ENCODE results near the gene ARL5C.

ARL5C gene

DNA sequence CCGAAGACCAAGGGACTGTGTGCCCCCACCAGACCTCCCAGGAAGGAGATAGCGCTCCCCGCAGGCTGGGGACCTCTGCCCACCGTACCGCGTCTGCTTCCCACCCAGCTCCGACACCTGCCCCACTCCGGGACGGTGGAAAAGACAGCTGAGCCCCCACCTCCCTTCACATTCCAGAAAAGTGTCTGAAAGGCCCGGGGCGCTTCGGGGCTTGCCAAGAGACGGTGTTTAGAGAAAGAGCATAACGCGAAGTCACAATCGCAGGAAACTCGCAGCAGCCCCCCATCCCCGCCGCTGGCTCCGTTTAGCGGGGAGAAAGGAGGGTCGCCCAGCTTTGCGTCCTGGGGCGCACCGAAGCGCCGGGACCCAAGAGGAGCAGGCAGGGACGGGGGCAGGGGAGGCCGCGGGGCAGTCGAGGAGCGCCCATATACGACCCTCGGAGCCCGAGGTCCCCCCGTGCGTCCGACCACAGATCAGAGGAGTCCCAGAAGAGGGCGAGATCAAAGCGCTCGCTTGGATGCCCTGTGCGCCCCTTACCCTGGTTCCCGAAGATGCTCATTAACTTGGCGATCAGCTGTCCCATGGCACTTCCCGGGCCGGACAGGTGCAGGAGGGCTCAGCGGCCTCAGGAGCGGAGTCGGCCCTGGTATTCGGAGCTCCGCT is 652 bp downstream of the ARL5C start:
- Mint-ChIP-seq H3K36me3 (no peaks in the 10 kb centered on the region), H3K4me1 (peaks cover 25% of the 10 kb centered on the region), H3K27ac (peak overlapping the region; percentile 15), H3K4me3 (peak overlapping the region; percentile 78), H3K9me3 (no peaks in the 10 kb centered on the region)
- ATAC-seq (peak; percentile 41), DNase-seq (ENCODE audit: low spot score in 2 of 2) (no peak)

DNA sequence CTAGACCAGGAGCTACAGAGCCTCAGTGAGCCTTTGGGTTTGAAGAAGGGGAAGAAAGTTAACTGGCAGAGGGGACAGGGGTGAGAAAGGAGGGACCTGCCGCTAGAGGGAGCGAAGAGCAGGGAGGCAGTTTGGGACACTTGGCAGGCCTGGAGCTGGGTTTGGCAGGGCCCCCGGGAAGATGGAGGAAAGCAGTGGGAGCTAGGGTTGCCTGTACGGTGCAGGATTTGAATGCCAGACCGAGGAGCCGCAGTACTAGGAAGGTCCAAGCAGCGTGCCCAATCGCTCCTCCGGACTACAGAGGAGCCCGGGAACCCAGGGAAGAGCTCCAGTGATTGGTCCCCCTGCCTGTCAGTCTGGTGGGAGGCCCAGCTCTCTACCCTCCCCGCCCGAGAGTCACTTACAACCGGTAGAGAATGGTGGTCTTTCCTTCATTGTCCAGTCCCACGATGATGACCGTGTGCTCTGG is 1.3 kb downstream of the ARL5C start:
- H3K4me1 Mint-ChIP-seq: peaks cover 25% of the 10 kb centered on the region
- DNase-seq (ENCODE audit: low spot score in 2 of 2): peak; percentile 69 to 87
- H3K27ac Mint-ChIP-seq: peak overlapping the region; percentile 15
- H3K36me3 Mint-ChIP-seq: no peaks in the 10 kb centered on the region
- peak; percentile 97 for ATAC-seq
- H3K9me3 Mint-ChIP-seq: no peaks in the 10 kb centered on the region
- H3K4me3 Mint-ChIP-seq: peak overlapping the region; percentile 78

GRCh38 chr17:39161962-39162361 is 4.0 kb downstream of the ARL5C start:
- DNase-seq (ENCODE audit: low spot score in 2 of 2): no peak
- no peak overlapping the region for H3K4me3 Mint-ChIP-seq
- no peaks in the 10 kb centered on the region for H3K36me3 Mint-ChIP-seq
- no peak for ATAC-seq
- H3K27ac Mint-ChIP-seq: no peak overlapping the region
- H3K4me1 Mint-ChIP-seq: peaks cover 16% of the 10 kb centered on the region
- no peaks in the 10 kb centered on the region for H3K9me3 Mint-ChIP-seq

DNA sequence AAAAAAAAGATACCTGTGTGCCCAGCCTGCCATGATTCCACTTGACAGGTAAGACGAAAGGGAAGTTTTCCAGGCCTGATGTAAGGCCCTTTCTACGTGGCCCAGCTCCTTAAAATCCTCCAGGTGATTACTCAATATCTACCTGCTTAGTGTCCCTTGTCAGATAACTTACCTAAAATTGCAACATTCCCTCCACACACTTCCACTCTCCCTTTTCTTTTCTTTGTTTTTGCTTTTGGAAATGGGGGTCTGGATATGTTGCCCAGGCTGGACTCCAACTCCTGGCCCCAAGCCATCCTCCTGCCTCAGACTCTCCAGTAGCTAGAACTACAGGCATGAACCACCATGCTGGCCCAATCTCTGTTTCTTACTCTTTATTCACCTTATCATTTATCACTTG is 7.3 kb downstream of the ARL5C start:
- DNase-seq (ENCODE audit: low spot score in 2 of 2): no peak
- no peak for ATAC-seq
- Mint-ChIP-seq H3K4me3 (no peak overlapping the region), H3K36me3 (peaks cover 25% of the 10 kb centered on the region), H3K4me1 (peaks cover 11% of the 10 kb centered on the region), H3K27ac (no peak overlapping the region), H3K9me3 (no peaks in the 10 kb centered on the region)

- DNase-seq (ENCODE audit: low spot score in 2 of 2): no peak
Observed at GRCh38 chr17:39156491-39156890, 9.5 kb downstream of the ARL5C start.

DNA sequence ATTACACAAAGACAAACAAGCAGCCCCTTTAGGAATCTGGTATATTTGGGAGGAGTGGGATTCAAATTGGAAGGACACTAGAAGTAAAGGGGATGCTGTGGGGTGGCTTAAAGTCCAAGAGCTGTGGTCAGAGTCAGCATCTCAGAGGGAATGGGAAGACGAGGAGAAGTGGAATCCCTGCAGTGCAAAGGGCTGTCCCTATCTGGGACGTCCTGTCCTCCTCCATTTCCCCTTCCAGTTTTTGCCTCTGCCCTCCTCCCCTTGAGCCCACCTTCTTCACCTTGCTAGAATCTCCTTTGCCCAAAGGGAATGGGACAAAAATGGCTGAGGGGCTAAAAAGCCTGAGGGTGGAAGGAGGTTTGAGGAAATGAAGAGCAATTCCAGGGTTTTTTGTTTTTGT is 10.3 kb downstream of the ARL5C start:
- Mint-ChIP-seq H3K36me3 (peaks cover 40% of the 10 kb centered on the region), H3K9me3 (no peaks in the 10 kb centered on the region), H3K27ac (no peak overlapping the region), H3K4me1 (peaks cover 35% of the 10 kb centered on the region), H3K4me3 (no peak overlapping the region)
- DNase-seq (ENCODE audit: low spot score in 2 of 2): no peak
- no peak for ATAC-seq

More at GRCh38 chr17:39156491-39156890, 9.5 kb downstream of the ARL5C start:
- peaks cover 32% of the 10 kb centered on the region for H3K4me1 Mint-ChIP-seq
- peaks cover 40% of the 10 kb centered on the region for H3K36me3 Mint-ChIP-seq
- H3K4me3 Mint-ChIP-seq: no peak overlapping the region
- H3K27ac Mint-ChIP-seq: no peak overlapping the region
- no peaks in the 10 kb centered on the region for H3K9me3 Mint-ChIP-seq
- ATAC-seq: no peak

DNA sequence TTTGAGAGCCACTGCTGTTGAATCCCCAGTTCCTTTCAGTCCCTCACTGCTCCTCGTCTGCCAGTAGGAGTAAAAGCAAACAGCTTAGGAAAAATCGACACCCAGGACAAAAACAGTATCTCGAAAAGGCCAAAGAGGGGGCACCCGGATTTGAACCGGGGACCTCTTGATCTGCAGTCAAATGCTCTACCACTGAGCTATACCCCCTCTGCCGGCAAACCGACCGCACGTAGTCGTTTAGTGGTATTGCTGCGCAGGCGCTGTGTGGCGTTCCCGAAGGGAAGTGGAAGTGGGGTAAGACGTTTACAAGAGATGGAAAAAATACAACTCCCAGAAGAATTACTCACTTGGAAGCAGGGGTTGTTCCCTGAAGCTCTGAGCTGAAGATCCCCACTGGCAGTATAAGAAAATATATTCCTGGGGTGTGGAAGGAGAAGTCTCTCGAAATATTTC is 12.3 kb downstream of the ARL5C start:
- H3K27ac Mint-ChIP-seq: peak overlapping the region; percentile 100
- peak; percentile 95 to 99 for DNase-seq (ENCODE audit: low spot score in 2 of 2)
- peak; percentile 76 for ATAC-seq
- peaks cover 42% of the 10 kb centered on the region for H3K4me1 Mint-ChIP-seq
- H3K9me3 Mint-ChIP-seq: no peaks in the 10 kb centered on the region
- peak overlapping the region; percentile 97 for H3K4me3 Mint-ChIP-seq
- peaks cover 40% of the 10 kb centered on the region for H3K36me3 Mint-ChIP-seq

- DNase-seq (ENCODE audit: low spot score in 2 of 2): peak in 1 of 2 donors; percentile 55
Observed at GRCh38 chr17:39151943-39152818, 13.8 kb downstream of the ARL5C start.

DNA sequence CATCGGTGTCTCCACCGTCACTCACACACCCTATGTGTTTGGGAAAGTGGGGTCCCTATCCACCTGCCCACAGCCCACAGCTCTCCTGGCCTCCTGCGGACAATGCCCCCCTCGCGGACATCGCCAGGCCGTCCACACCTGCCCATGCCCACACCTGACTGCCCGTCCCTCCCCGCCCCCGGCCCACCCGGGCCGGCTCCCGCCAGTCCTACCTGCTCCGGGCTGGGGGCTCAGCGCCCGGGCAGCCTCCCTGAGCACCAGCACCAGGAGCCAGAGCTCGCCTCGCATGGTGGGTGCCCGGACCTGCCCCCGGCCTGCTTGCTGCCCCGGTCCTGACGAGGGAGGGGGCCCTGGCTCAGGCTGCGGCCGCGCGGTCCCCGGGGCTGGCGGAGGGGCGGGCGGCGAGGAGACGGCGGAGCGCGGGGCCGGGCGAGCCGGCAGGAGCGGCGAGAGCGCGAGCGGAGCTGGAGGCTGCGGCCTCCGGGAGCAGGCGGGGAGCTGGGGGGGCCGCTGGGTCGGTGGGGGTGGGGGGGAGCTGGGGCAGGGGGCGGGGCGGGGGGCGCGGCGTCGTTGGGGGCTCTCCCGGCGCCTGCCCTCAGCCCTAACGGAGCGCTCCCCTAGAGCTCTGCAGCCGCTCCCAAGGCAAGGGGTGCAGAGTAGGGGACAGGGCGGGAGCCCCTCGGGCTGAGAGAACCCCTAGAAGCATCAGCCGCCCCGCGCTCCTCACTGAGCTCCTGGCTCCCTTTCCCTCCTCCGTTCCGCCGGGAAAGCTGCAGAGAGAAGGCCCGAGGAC is 14.6 kb downstream of the ARL5C start, which contains the start of gene PLXDC1:
Gene PLXDC1 (minus strand): TSS at position 488 of the 793 bp plus-strand sequence. CDS start 200 bp downstream, at position 288.
- ATAC-seq (no peak), DNase-seq (ENCODE audit: low spot score in 2 of 2) (peak in 1 of 2 donors; percentile 64)
- Mint-ChIP-seq H3K4me1 (peaks cover 42% of the 10 kb centered on the region), H3K36me3 (peaks cover 40% of the 10 kb centered on the region), H3K9me3 (no peaks in the 10 kb centered on the region), H3K4me3 (peak within 1 kb of the TSS; percentile 97), H3K27ac (peak within 1 kb of the TSS; percentile 100)

More at GRCh38 chr17:39151943-39152818, 13.8 kb downstream of the ARL5C start:
- ATAC-seq: no peak
- peaks cover 40% of the 10 kb centered on the region for H3K36me3 Mint-ChIP-seq
- no peaks in the 10 kb centered on the region for H3K9me3 Mint-ChIP-seq
- H3K27ac Mint-ChIP-seq: peak overlapping the region; percentile 100
- H3K4me3 Mint-ChIP-seq: peak overlapping the region; percentile 97
- H3K4me1 Mint-ChIP-seq: peaks cover 42% of the 10 kb centered on the region

- H3K9me3 Mint-ChIP-seq: no peaks in the 10 kb centered on the region
- no peak for DNase-seq (ENCODE audit: low spot score in 2 of 2)
- H3K27ac Mint-ChIP-seq: peak overlapping the region; percentile 38
- H3K36me3 Mint-ChIP-seq: peaks cover 37% of the 10 kb centered on the region
- ATAC-seq: no peak
- peaks cover 42% of the 10 kb centered on the region for H3K4me1 Mint-ChIP-seq
- H3K4me3 Mint-ChIP-seq: peak overlapping the region; percentile 97
Observed at GRCh38 chr17:39150795-39151149, 15.2 kb downstream of the ARL5C start.

DNA sequence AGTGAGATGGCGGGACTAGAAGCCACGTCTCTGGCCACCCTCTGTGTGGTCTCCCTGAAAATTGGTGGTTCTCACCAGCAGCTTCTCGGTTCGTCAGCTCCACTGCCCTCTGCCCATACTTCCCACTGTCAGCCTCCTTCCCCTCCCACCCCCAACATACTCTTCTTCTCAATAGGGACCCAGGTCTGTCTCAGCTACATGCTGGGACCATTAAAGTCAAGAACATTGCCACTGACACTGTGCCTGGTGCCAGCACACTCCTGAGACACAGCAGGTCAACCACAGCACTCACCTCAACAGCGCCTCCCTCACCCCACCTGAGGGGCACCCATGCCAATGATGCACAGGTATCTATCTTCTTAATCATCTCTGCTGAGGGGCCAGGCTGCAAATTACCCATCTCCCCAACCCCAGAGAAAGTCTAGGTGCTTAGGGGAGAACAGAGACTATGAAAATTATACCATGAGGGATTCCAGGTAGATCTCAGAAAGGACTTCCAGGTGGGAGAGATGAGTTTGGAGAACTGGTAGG is 15.8 kb downstream of the ARL5C start:
- DNase-seq (ENCODE audit: low spot score in 2 of 2) (no peak), ATAC-seq (no peak)
- Mint-ChIP-seq H3K27ac (peak overlapping the region; percentile 38), H3K4me1 (peaks cover 42% of the 10 kb centered on the region), H3K36me3 (peaks cover 31% of the 10 kb centered on the region), H3K4me3 (peak overlapping the region; percentile 97), H3K9me3 (no peaks in the 10 kb centered on the region)

- peaks cover 20% of the 10 kb centered on the region for H3K4me1 Mint-ChIP-seq
- ATAC-seq: no peak
- no peaks in the 10 kb centered on the region for H3K9me3 Mint-ChIP-seq
- H3K36me3 Mint-ChIP-seq: peaks cover 4% of the 10 kb centered on the region
- DNase-seq (ENCODE audit: low spot score in 2 of 2): no peak
- no peak overlapping the region for H3K27ac Mint-ChIP-seq
- no peak overlapping the region for H3K4me3 Mint-ChIP-seq
Observed at GRCh38 chr17:39147221-39148185, 18.5 kb downstream of the ARL5C start.

GRCh38 chr17:39146273-39146672 is 19.7 kb downstream of the ARL5C start:
- H3K27ac Mint-ChIP-seq: no peak overlapping the region
- DNase-seq (ENCODE audit: low spot score in 2 of 2) (no peak), ATAC-seq (no peak)
- H3K36me3 Mint-ChIP-seq: no peaks in the 10 kb centered on the region
- H3K4me3 Mint-ChIP-seq: no peak overlapping the region
- H3K9me3 Mint-ChIP-seq: no peaks in the 10 kb centered on the region
- peaks cover 11% of the 10 kb centered on the region for H3K4me1 Mint-ChIP-seq

DNA sequence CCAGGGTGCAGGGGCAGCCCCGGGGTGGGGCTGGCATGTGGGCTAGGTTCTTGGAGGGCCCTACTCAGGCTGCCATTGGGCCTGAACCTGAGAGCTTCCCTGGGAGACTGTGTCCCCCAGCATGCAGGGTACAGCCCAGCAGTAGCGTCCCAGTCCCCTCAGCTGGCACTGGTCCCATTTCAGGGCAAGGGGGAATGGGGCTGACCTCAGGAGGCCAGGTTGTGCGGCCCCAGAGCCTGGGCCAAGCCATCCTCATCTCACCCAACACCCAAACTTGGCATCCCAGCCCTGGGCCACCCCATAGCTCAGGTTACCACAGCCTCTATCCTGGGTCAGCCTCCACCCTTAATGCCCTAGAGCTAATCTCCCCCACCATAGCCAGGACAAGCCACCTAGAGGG is 20.8 kb downstream of the ARL5C start:
- ATAC-seq: peak; percentile 28
- no peaks in the 10 kb centered on the region for H3K36me3 Mint-ChIP-seq
- no peak overlapping the region for H3K4me3 Mint-ChIP-seq
- no peaks in the 10 kb centered on the region for H3K9me3 Mint-ChIP-seq
- H3K27ac Mint-ChIP-seq: peak overlapping the region; percentile 71
- no peak for DNase-seq (ENCODE audit: low spot score in 2 of 2)
- H3K4me1 Mint-ChIP-seq: peaks cover 3% of the 10 kb centered on the region

Data from stimulated activated effector memory CD8-positive, alpha-beta T cell treated with anti-CD3 and anti-CD28 coated beads, Interleukin-12 subunit alpha, Interleukin-12 subunit beta, amount 100 ng/mL, for 72 hours (primary cell).